HCT116 (cell line): ENCODE measurements around the gene ARHGAP33. TPM values are rescaled to one million over a fixed set of nuclear protein-coding genes. Genes with fewer than 3 reads are reported as not detected.

Source experiments
- ATAC-seq: fragments of 200-7000 bp; cut with Tn5 transposase; 2 replicates; pipeline ENCODE4 v1.9.1; 2020; ENCODE audit warnings: mild to moderate bottlenecking, moderate library complexity
- BruUV-seq: library from RNA; stranded (reverse); fragments of 400-500 nt; replicated peaks from 2 replicates; lab custom pipeline; 2021; lab: Mats Ljungman, UMichigan
- CTCF ChIA-PET: fragments of 300-600 bp; sonication (Branson Sonifier 250); formaldehyde crosslinking; loops from one replicate; lab custom pipeline; 2021; ENCODE audit warnings: antibody characterized with exemption; lab: Charles Lee
- POLR2A ChIA-PET: fragments of 300-600, 350-600 bp; sonication (Branson Sonifier 250); formaldehyde crosslinking; loops from one replicate; lab custom pipeline; 2021; ENCODE audit warnings: antibody characterized with exemption; lab: Charles Lee
- RAD21 ChIA-PET, 2 experiments: fragments of 300-600 bp; sonication (Branson Sonifier 250); formaldehyde crosslinking; loops; one replicate each; lab custom pipeline; 2023; ENCODE audit warnings: low total read pairs in 2 of 2; ENCODE audit not compliant: uncharacterized antibody in 2 of 2, unreplicated experiment in 2 of 2, low non-redundant PET in 1 of 2; lab: Charles Lee
- DNase-seq: peaks from one replicate; pipeline ENCODE4 v3.0.0-alpha.2; 2010; ENCODE audit warnings: low read depth, low spot score
- H2AFZ ChIP-seq: fragments of 200-600 bp; shearing (Covaris generic), sonication (generic); 2 replicates; pipeline ENCODE4 v1.6.1; 2017; ENCODE audit warnings: low read depth, mixed run types, mixed read lengths, antibody characterized with exemption, low read length; ENCODE audit not compliant: poor library complexity, severe bottlenecking
- H3K27ac ChIP-seq: 2 replicates; pipeline ENCODE4 v1.5.1; 2012; ENCODE audit warnings: low read depth, low read length
- H3K27me3 ChIP-seq: fragments of 200-600 bp; sonication (generic); 2 replicates; pipeline ENCODE4 v1.6.1; 2016; ENCODE audit warnings: mixed run types, low read length, mixed read lengths; ENCODE audit not compliant: insufficient read depth
- H3K36me3 ChIP-seq, 2 experiments: fragments of 200-500 bp in 1 of 2; fragments of 200-600 bp in 1 of 2; sonication (Bioruptor generic) in 1 of 2; sonication (generic) in 1 of 2; 2 replicates each; pipeline versions ENCODE4 v1.5.1 to v1.6.1; 2014 to 2016; ENCODE audit warnings: low read length in 2 of 2, inconsistent platforms in 1 of 2, mixed read lengths in 1 of 2, mixed run types in 1 of 2; ENCODE audit not compliant: insufficient read depth in 2 of 2, control insufficient read depth in 1 of 2
- H3K4me1 ChIP-seq, 2 experiments: fragments of 200-600 bp in 1 of 2; sonication (generic) in 1 of 2; 2 replicates each; pipeline versions ENCODE4 v1.5.1 to v1.6.1; 2012 to 2017; ENCODE audit warnings: low read length in 2 of 2, inconsistent platforms in 1 of 2, mild to moderate bottlenecking in 1 of 2, mixed read lengths in 1 of 2, mixed run types in 1 of 2, moderate library complexity in 1 of 2; ENCODE audit not compliant: insufficient read depth in 2 of 2, control insufficient read depth in 1 of 2
- H3K4me2 ChIP-seq: fragments of 200-600 bp; sonication (generic); 2 replicates; pipeline ENCODE4 v1.6.1; 2017; ENCODE audit warnings: mixed run types, low read length, mixed read lengths
- H3K4me3 ChIP-seq, 2 experiments: fragments of 200-600 bp in 1 of 2; sonication (generic) in 1 of 2; replicated peaks in 1 of 2; 2 replicates each; pipeline ENCODE4 v1.5.1; 2011 to 2016; ENCODE audit warnings: low read length in 2 of 2, control low read depth in 1 of 2, low read depth in 1 of 2, mild to moderate bottlenecking in 1 of 2, mixed read lengths in 1 of 2, mixed run types in 1 of 2
- H3K79me2 ChIP-seq: fragments of 200-600 bp; sonication (generic); 2 replicates; pipeline ENCODE4 v1.6.1; 2017; ENCODE audit warnings: mild to moderate bottlenecking, mixed run types, low read length, moderate library complexity, mixed read lengths; ENCODE audit not compliant: insufficient read depth
- H3K9ac ChIP-seq: fragments of 200-600 bp; sonication (generic); 2 replicates; pipeline ENCODE4 v1.6.1; 2016; ENCODE audit warnings: low read length, mixed read lengths
- H3K9me2 ChIP-seq: fragments of 200-600 bp; sonication (generic), shearing (Covaris generic); 2 replicates; pipeline ENCODE4 v1.6.1; 2017; ENCODE audit warnings: mixed run types, mild to moderate bottlenecking, moderate library complexity; ENCODE audit not compliant: insufficient read depth
- H3K9me3 ChIP-seq, 2 experiments: fragments of 200-500 bp in 1 of 2; fragments of 200-600 bp in 1 of 2; sonication (Bioruptor generic) in 1 of 2; sonication (generic) in 1 of 2; 2 replicates each; pipeline ENCODE4 v1.6.1; 2014 to 2017; ENCODE audit warnings: low read length in 2 of 2, mixed read lengths in 2 of 2, inconsistent platforms in 1 of 2, low read depth in 1 of 2, mild to moderate bottlenecking in 1 of 2, mixed run types in 1 of 2, moderate library complexity in 1 of 2; ENCODE audit not compliant: control insufficient read depth in 1 of 2, insufficient read depth in 1 of 2
- H4K20me1 ChIP-seq: fragments of 200-600 bp; sonication (generic), shearing (Covaris generic); 2 replicates; pipeline ENCODE4 v1.6.1; 2017; ENCODE audit warnings: mixed run types, mild to moderate bottlenecking, moderate library complexity; ENCODE audit not compliant: insufficient read depth
- CEBPB ChIP-seq: IDR thresholded peaks from 2 replicates; pipeline ENCODE4 v1.6.1; 2012; ENCODE audit warnings: low read depth
- CTCF ChIP-seq, 3 experiments: fragments of 200-600 bp in 1 of 3; sonication (generic) in 1 of 3; IDR thresholded peaks in 2 of 3; conservative IDR thresholded peaks in 1 of 3; 2 replicates each; pipeline ENCODE4 v1.5.1; 2012 to 2017; ENCODE audit warnings: low read depth in 2 of 3, low read length in 2 of 3, antibody characterized with exemption in 1 of 3, borderline replicate concordance in 1 of 3, control low read depth in 1 of 3, mild to moderate bottlenecking in 1 of 3, mixed read lengths in 1 of 3, mixed run types in 1 of 3, moderate library complexity in 1 of 3; ENCODE audit not compliant: insufficient read depth in 1 of 3
- EGR1 ChIP-seq: IDR thresholded peaks from 2 replicates; pipeline ENCODE4 v1.6.1; 2012; ENCODE audit warnings: low read depth
- EZH2 ChIP-seq: fragments of 200-600 bp; sonication (generic); IDR thresholded peaks from 2 replicates; pipeline ENCODE4 v1.6.1; 2017; ENCODE audit warnings: antibody characterized with exemption, mixed run types
- POLR2AphosphoS5 ChIP-seq: IDR thresholded peaks from 2 replicates; pipeline ENCODE4 v1.6.1; 2011; ENCODE audit warnings: mild to moderate bottlenecking, low read depth, low read length, moderate library complexity
- SP1 ChIP-seq: IDR thresholded peaks from 2 replicates; pipeline ENCODE4 v1.6.1; 2012; ENCODE audit warnings: low read depth
- TCF7L2 ChIP-seq: IDR thresholded peaks from 2 replicates; pipeline ENCODE4 v1.7.0; 2011; ENCODE audit warnings: borderline replicate concordance, inconsistent platforms; ENCODE audit not compliant: insufficient read depth, insufficient read length; ENCODE audit errors: extremely low read depth
- ZBTB33 ChIP-seq: IDR thresholded peaks from 2 replicates; pipeline ENCODE4 v1.6.1; 2011; ENCODE audit warnings: mild to moderate bottlenecking, low read length, moderate library complexity; ENCODE audit not compliant: insufficient replicate concordance; ENCODE audit errors: extremely low read depth
- intact Hi-C: fragments of 100-400 bp; cut with micrococcal nuclease; formaldehyde crosslinking; loops from 2 replicates; pipeline ENCODE4 v1.10.0; 2022
- total RNA-seq: library from RNA; stranded (reverse); gene quantifications from one replicate; pipeline ENCODE4 v1.2.1, GENCODE V29; 2021; ENCODE audit not compliant: unreplicated experiment

ARHGAP33 gene
- total RNA-seq, 1 experiment from 2014 or later = 30.2 TPM

- TSS peak; percentile 61 for BruUV-seq
Measured at GRCh38 chr19:35776102-35776788, 881 bp downstream of the ARHGAP33 start.

More at GRCh38 chr19:35776102-35776788, 881 bp downstream of the ARHGAP33 start:
- DNase-seq (no peak), ATAC-seq (no peak)
- H3K36me3 ChIP-seq = peaks cover 0 to 2% of the 10 kb centered on the region in 2 experiments; a peak in 1 of 4 replicates
- 0 out of 2 replicates have a peak, but pooled peaks cover 3% of the 10 kb centered on the region for H3K79me2 ChIP-seq
- H3K4me3 ChIP-seq = peak overlapping the region; percentile 65 to 67
- RAD21 ChIA-PET = no interaction called here
- H3K4me2 ChIP-seq = peak overlapping the region; percentile 77
- H3K9ac ChIP-seq = peak overlapping the region; percentile 51
- H3K4me1 ChIP-seq = peaks cover 9 to 16% of the 10 kb centered on the region in 2 experiments; a peak in 3 of 4 replicates
- CTCF ChIA-PET = no interaction called here
- intact Hi-C loops = no loop called here
- no peaks in the 10 kb centered on the region for H4K20me1 ChIP-seq
- H3K9me2 ChIP-seq = no peaks in the 10 kb centered on the region
- no peaks in the 10 kb centered on the region for H3K9me3 ChIP-seq
- H3K27me3 ChIP-seq = no peaks in the 10 kb centered on the region
- TF ChIP-seq TCF7L2 (no peak), EGR1 (no peak), POLR2AphosphoS5 (no peak), CTCF (IDR thresholded peaks at IDR 0.05 in 2 of 3, conservative IDR thresholded peaks at IDR 0.05 in 1 of 3; ENCODE audit: borderline replicate concordance in 1 of 3, insufficient read depth in 1 of 3, low read depth in 2 of 3, low read length in 2 of 3) (no peak), CEBPB (no peak), SP1 (no peak), EZH2 (no peak), ZBTB33 (no peak)
- no peak overlapping the region for H2AFZ ChIP-seq
- H3K27ac ChIP-seq = no peak overlapping the region
- POLR2A ChIA-PET = no interaction called here
